IPS-20b (cell line): ENCODE results near the gene HDDC3.
A peak's percentile ranks its signal among the peaks of the same experiment; 100 is the strongest.

Source experiments
- H3K27ac ChIP-seq: one replicate; pipeline ENCODE4 v1.5.1; 2013; ENCODE audit warnings: low read length
- H3K27me3 ChIP-seq: 2 replicates; pipeline ENCODE4 v1.6.1; 2013; ENCODE audit warnings: mild to moderate bottlenecking, low read length, inconsistent platforms; ENCODE audit not compliant: insufficient read depth
- H3K36me3 ChIP-seq: 2 replicates; pipeline ENCODE4 v1.6.1; 2013; ENCODE audit warnings: low read depth, mild to moderate bottlenecking, inconsistent platforms, low read length, moderate library complexity; ENCODE audit not compliant: insufficient read depth
- H3K4me1 ChIP-seq: 2 replicates; pipeline ENCODE4 v1.6.1; 2013; ENCODE audit warnings: mild to moderate bottlenecking, control low read depth, inconsistent platforms, low read length, moderate library complexity; ENCODE audit not compliant: insufficient read depth
- H3K4me3 ChIP-seq: 2 replicates; pipeline ENCODE4 v1.5.1; 2013; ENCODE audit warnings: mild to moderate bottlenecking, low read length, inconsistent platforms
- H3K9ac ChIP-seq: 2 replicates; pipeline ENCODE4 v1.6.1; 2013; ENCODE audit warnings: low read depth, mild to moderate bottlenecking, inconsistent platforms, low read length, moderate library complexity
- H3K9me3 ChIP-seq: 2 replicates; pipeline ENCODE4 v1.6.1; 2013; ENCODE audit warnings: mild to moderate bottlenecking, low read depth, low read length, inconsistent platforms; ENCODE audit not compliant: insufficient read depth

The HDDC3 gene

DNA sequence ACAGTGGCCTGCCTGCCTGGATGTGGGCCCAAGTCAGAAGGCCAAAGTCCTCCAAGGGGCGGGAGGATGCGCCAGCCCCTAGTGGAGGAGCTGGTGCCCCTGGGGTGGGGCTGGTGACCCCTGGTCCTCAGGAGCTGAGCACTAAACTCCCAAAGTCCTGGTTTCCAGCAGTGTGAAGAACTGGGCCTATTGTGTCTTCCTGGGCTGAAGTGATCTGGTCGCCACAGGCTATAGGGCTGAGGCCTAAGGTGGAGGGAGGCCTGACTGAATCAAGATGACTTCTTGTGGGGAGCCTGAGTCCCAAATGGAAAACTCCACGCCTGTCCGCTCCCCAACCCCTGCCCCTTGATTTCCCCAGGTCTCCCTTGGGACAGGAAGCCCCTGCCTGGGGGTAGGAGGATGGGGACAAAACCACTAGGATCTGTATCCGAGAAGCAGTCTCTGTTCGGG lies 48.8 kb downstream of the HDDC3 start:
- peaks cover 24% of the 10 kb centered on the region for H3K36me3 ChIP-seq
- H3K4me3 ChIP-seq, result peak overlapping the region; percentile 55
- H3K4me1 ChIP-seq, result peaks cover 17% of the 10 kb centered on the region; the same call in 1 of the 2 replicates
- H3K9me3 ChIP-seq, result no peaks in the 10 kb centered on the region
- H3K27ac ChIP-seq, result no peak overlapping the region
- peak overlapping the region; percentile 77; the same call in 1 of the 2 replicates for H3K9ac ChIP-seq
- H3K27me3 ChIP-seq, result no peaks in the 10 kb centered on the region

DNA sequence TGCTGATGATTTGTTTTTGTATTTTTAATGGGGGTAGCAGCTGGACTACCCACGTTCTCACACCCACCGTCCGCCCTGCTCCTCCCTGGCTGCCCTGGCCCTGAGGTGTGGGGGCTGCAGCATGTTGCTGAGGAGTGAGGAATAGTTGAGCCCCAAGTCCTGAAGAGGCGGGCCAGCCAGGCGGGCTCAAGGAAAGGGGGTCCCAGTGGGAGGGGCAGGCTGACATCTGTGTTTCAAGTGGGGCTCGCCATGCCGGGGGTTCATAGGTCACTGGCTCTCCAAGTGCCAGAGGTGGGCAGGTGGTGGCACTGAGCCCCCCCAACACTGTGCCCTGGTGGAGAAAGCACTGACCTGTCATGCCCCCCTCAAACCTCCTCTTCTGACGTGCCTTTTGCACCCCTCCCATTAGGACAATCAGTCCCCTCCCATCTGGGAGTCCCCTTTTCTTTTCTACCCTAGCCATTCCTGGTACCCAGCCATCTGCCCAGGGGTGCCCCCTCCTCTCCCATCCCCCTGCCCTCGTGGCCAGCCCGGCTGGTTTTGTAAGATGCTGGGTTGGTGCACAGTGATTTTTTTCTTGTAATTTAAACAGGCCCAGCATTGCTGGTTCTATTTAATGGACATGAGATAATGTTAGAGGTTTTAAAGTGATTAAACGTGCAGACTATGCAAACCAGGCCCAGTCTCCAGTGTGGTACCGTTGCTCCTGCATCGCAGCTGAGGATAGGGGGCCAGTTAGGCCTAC lies 49.4 kb downstream of the HDDC3 start:
- Histone ChIP-seq H3K4me1 (peaks cover 17% of the 10 kb centered on the region; the same call in 1 of the 2 replicates), H3K9ac (peak overlapping the region; percentile 77; the same call in 1 of the 2 replicates), H3K4me3 (no peak overlapping the region), H3K36me3 (peaks cover 28% of the 10 kb centered on the region), H3K27me3 (no peaks in the 10 kb centered on the region), H3K27ac (no peak overlapping the region), H3K9me3 (no peaks in the 10 kb centered on the region)

DNA sequence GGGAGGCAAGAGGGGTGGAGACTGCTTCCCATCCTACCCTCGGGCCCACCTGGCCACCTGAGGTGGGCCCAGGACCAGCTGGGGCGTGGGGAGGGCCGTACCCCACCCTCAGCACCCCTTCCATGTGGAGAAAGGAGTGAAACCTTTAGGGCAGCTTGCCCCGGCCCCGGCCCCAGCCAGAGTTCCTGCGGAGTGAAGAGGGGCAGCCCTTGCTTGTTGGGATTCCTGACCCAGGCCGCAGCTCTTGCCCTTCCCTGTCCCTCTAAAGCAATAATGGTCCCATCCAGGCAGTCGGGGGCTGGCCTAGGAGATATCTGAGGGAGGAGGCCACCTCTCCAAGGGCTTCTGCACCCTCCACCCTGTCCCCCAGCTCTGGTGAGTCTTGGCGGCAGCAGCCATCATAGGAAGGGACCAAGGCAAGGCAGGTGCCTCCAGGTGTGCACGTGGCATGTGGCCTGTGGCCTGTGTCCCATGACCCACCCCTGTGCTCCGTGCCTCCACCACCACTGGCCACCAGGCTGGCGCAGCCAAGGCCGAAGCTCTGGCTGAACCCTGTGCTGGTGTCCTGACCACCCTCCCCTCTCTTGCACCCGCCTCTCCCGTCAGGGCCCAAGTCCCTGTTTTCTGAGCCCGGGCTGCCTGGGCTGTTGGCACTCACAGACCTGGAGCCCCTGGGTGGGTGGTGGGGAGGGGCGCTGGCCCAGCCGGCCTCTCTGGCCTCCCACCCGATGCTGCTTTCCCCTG lies 50.2 kb downstream of the HDDC3 start:
- Histone ChIP-seq H3K4me1 (peaks cover 17% of the 10 kb centered on the region; the same call in 1 of the 2 replicates), H3K9me3 (no peaks in the 10 kb centered on the region), H3K27me3 (no peaks in the 10 kb centered on the region), H3K36me3 (peaks cover 32% of the 10 kb centered on the region), H3K9ac (no peak overlapping the region), H3K27ac (no peak overlapping the region), H3K4me3 (no peak overlapping the region)

DNA sequence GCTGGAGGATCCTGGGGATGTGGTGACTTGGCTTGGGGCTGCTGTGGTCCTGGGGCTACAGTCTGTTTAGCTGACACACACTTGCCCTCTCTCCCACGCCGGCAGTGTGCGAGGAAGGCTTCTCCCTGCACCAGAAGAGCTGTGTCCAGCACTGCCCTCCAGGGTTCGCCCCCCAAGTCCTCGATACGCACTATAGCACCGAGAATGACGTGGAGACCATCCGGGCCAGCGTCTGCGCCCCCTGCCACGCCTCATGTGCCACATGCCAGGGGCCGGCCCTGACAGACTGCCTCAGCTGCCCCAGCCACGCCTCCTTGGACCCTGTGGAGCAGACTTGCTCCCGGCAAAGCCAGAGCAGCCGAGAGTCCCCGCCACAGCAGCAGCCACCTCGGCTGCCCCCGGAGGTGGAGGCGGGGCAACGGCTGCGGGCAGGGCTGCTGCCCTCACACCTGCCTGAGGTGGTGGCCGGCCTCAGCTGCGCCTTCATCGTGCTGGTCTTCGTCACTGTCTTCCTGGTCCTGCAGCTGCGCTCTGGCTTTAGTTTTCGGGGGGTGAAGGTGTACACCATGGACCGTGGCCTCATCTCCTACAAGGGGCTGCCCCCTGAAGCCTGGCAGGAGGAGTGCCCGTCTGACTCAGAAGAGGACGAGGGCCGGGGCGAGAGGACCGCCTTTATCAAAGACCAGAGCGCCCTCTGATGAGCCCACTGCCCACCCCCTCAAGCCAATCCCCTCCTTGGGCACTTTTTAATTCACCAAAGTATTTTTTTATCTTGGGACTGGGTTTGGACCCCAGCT lies 51.0 kb downstream of the HDDC3 start:
- Histone ChIP-seq H3K9ac (no peak overlapping the region), H3K4me3 (no peak overlapping the region), H3K36me3 (peaks cover 38% of the 10 kb centered on the region), H3K27me3 (no peaks in the 10 kb centered on the region), H3K9me3 (no peaks in the 10 kb centered on the region), H3K27ac (no peak overlapping the region), H3K4me1 (peaks cover 17% of the 10 kb centered on the region; the same call in 1 of the 2 replicates)

DNA sequence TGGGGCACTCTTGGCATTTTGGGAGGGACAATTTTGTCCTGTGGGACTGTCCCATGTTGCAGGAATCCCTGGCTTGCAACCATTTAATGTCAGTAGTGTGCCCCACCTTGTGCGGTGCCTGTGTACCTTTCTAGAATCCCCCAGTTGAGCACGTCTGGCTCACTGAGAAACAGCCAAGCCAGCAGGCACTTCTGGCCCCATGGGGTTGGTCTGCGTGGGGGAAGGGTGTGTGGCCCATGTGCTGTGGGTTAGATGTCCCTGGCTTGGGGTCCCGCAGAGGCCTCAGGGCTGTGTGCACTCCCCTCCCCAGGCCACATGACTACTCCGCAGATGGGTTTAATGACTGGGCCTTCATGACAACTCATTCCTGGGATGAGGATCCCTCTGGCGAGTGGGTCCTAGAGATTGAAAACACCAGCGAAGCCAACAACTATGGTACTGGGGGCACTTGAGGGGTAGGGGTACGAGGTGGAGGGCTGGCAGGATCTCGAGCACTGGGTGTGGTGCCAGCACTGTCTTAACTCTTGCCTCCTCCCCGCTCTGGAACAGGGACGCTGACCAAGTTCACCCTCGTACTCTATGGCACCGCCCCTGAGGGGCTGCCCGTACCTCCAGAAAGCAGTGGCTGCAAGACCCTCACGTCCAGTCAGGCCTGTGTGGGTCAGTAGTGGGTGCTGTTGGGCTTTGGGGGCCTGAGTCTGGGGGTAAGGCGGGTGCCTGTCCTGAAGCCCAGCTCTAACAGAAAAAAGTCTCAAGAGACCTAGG lies 51.8 kb downstream of the HDDC3 start:
- Histone ChIP-seq H3K4me3 (no peak overlapping the region), H3K36me3 (peaks cover 38% of the 10 kb centered on the region), H3K9me3 (no peaks in the 10 kb centered on the region), H3K9ac (no peak overlapping the region), H3K4me1 (peaks cover 14% of the 10 kb centered on the region; the same call in 1 of the 2 replicates), H3K27ac (no peak overlapping the region), H3K27me3 (no peaks in the 10 kb centered on the region)
